GM18907 (cell line): ENCODE data around the gene KIAA1328.

Experiments used
- ATAC-seq: cut with Tn5 transposase; IDR thresholded peaks from one replicate; pipeline ENCODE4 v1.9.1; 2021; ENCODE audit warnings: mild to moderate bottlenecking, moderate library complexity; ENCODE audit not compliant: unreplicated experiment

Gene KIAA1328

GRCh38 chr18:36942264-36942663 lies 113.3 kb downstream of the KIAA1328 start:
- no peak for ATAC-seq

DNA sequence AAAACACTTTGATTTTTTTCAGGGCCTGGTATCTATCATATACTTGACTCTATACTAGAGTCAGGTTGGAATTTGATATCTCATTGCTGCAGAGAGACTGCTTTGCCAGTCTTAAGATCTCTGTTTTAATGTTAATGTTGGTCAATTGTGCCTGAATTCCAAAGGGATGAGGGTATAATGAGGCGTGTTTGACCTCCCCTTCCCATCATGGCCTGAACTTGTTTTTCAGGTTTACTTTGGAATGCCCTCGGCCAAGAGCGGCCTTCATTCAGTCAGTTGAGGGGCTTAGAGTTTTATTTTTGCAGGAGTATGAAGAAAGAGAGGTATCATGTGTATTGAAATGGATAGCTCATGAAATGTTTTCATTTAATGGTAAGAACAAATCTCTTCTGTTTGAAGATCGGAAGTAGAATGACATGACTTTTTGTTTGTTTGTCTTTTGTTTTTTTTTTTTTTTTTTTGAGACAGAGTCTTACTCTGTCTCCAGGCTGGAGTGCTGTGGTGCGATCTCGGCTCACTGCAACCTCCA lies 119.0 kb downstream of the KIAA1328 start:
- no peak for ATAC-seq

DNA sequence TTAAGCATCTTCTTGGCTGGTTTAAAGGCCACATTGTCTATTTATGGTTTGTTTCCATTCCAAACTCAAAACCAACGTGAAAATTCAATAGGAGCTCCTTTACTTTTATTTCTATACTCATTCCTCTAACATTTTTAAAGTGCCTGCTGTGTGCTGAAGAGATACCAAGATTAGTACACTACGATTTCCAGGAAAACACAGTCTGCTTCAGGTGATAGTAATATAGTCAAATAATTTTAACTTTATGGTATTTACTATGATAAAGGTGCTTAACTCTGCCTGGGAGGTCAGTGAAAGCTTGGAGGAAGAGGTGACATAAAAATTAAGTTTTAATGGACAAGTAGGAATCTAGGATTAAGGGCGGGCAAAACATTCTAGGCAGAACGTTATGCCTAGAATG lies 121.4 kb downstream of the KIAA1328 start:
- no peak for ATAC-seq

DNA sequence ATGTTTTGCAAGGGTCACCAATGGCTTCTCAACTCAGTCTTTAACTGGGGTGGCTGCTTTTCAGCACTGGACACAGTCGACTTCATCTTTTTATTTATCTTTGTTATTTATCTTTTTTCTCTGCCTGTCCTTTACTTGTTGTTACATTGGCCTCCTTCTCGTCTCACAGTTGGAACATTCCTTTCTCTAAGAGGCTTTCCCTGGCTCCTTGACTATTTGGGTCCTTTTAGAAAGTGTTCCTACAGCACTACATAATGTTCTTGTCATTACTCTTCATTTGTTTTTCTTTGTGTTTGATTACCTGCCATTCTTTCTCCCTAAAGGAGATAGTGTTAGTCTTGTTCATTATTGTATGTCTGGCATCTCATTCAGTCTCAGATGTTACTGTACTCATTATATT lies 122.0 kb downstream of the KIAA1328 start:
- ATAC-seq: no peak

- ATAC-seq: no peak
These were observed 124.1 kb downstream of the KIAA1328 start for GRCh38 chr18:36953047-36953446.

DNA sequence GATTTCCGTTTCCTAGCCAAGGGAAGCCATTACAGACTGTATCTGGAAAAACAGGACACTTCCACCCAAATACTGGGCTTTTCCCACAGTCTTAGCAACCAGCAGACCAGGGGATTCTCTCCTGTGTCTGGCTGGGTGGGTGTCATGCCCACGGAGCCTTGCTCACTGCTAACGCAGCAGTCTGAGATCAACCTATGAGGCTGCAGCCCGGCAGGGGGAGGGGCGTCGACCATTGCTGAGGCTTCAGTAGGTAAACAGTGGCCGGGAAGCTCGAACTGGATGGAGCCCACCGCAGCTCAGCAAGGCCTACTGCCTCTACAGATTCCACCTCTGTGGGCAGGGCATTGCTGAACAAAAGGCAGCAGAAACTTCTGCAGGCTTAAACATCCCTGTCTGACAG lies 131.1 kb downstream of the KIAA1328 start:
- ATAC-seq: no peak

GRCh38 chr18:36963464-36963863 lies 134.5 kb downstream of the KIAA1328 start:
- ATAC-seq: no peak

DNA sequence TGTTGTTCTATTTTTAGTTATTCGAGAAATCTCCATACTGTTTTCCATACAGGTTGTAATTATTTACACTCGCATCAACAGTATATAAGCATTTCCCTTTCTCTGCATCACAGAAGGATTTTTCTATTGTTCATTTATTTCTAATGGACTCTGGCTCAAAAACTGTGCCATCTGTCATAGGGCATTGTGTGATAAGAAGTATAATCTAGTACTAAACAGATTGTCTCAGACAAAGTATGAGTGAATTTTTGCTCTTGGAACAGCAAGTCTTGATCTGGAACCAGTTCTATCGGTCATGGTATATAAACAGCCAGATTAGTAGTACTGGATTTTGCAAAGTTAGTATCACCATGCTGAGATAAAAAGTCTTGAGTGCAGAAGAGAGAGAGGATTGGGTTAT lies 145.8 kb downstream of the KIAA1328 start:
- ATAC-seq: no peak

DNA sequence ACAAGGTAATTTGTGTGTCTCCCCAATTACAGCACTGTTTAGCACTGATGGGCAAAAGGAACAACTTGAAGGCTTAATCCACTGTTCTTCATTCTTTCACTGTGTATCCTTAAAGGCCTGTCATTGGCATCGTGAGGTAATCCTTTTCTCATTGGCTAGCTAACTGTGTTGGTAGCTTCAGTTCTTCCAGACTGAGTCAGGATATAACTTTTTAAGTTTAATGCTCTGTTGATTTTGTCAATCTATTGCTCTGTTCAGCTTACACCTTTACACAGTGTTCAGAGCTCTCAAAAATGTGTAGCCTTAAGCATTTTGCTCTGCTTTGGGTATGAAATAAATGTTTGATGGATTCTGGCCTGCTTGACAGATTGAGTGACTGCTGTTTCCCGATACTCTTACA lies 148.2 kb downstream of the KIAA1328 start:
- no peak for ATAC-seq

DNA sequence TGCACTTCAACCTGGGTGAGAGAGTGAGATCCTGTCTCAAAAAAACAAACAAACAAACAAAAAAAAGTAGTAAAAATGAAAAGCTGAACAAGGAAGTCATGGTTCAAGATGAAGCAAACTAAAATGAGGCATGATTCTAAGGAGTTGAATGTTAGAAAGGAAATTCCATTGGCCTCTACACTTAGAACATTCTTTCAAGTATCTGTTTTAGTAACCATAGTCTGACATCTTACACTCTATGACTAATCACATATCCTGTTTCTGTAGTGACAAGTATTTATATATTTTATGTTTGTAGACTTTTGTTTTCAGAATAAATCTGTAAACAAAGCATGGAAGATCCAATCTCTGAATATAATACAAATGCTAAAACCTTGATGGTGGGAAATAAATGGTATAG lies 164.1 kb downstream of the KIAA1328 start:
- peak; percentile 56 for ATAC-seq

DNA sequence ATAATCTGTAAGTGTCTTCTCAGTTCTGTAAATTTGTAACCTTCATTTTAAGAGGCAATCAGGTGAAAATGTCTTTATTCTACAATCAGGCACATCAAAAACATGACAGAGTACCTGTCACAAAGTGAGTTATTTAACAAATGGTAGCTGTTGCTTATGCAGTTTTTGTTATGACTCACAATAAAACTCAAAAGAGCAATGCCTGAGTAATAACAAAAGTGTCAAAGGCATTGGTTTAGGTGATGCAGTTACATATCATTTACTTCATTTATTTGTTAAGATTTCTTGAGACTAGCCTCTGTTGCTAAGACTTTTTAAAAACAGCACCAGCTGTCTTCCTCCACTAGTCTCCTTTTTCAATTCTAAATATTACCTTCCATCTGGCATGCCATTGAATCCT lies 177.8 kb downstream of the KIAA1328 start:
- peak; percentile 95 for ATAC-seq

- peak; percentile 55 for ATAC-seq
These were observed 183.5 kb downstream of the KIAA1328 start for GRCh38 chr18:37012452-37012851.

GRCh38 chr18:37019157-37019827 lies 190.4 kb downstream of the KIAA1328 start:
- no peak for ATAC-seq

GRCh38 chr18:37033419-37033818 lies 204.5 kb downstream of the KIAA1328 start:
- no peak for ATAC-seq

DNA sequence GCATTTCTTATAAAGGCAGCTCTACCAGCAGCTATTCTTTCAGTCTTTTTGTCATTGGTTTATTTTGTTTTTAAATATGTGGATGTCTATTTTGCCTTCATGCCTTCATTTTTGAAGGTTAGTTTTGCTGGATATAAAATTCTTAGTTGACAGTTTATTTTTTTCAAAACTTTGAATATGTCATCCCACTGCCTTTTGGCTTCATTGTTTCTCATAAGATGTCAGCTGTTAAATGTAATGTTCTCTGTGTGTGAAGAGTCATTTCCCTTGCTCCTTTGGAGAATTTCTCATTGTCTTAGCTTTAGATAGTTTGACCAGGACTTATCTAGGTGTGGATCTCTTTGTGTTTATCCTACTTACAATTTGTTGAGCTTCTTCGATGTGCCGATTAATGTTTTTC lies 213.5 kb downstream of the KIAA1328 start:
- no peak for ATAC-seq

- no peak for ATAC-seq
These were observed 226.3 kb downstream of the KIAA1328 start for GRCh38 chr18:37055137-37055802.

DNA sequence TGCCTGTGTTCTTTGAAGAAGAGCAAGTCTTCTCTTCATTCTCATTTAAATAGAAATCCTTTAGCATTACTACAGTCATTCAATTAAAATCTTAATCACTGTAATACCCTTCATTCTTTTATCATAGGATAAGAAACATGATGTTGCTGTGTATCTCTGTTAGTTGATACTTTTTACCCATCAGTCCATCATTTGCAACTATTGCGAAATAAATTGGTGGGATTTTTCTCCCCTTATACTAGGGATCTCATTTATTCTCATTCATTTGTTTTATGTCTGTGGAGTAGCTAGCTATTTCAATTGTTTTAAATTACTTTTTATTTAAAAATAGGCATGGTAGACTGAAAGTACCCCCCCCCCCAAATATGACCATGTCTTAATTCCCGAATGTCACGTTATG lies 235.3 kb downstream of the KIAA1328 start:
- ATAC-seq: no peak

DNA sequence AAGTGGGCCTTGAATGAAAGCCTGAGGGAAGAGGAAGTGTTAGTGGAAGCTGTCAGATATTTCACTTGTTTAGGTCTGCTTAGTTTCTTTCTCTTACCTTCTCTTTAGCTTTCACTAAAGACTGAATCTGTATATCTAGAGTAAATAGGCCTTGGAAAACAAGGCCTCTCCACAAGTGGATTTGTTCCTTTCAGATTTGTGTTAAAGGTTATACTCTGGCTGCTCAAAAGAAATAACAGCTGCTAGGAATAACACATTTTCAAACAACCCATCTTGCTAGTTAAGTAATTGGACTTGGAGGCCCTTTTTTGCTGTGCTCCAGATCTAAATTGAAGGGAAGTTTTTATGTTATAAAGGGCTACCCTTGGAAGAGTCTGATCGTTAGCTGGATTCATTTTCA lies 236.3 kb downstream of the KIAA1328 start:
- no peak for ATAC-seq

- no peak for ATAC-seq
These were observed 256.0 kb downstream of the KIAA1328 start for GRCh38 chr18:37084912-37085311.

DNA sequence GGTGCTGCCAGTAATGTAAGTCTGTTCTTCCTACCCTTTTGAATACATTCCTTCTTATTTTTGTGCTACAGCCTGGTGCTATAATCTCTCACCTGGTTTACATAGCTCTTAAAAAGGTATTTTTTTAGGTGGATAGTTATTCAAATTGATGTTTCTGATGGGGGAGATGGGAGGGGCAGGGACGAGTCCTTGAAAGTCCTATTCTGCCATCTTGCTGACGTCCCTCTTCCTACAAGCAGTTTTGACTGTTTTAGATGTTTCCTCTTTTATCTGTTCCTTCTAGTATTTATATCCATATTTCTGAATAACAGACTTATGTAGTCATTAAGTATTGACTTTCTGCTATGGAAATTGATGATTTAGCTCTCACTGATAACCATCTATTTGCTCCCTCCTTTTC lies 256.4 kb downstream of the KIAA1328 start:
- no peak for ATAC-seq

DNA sequence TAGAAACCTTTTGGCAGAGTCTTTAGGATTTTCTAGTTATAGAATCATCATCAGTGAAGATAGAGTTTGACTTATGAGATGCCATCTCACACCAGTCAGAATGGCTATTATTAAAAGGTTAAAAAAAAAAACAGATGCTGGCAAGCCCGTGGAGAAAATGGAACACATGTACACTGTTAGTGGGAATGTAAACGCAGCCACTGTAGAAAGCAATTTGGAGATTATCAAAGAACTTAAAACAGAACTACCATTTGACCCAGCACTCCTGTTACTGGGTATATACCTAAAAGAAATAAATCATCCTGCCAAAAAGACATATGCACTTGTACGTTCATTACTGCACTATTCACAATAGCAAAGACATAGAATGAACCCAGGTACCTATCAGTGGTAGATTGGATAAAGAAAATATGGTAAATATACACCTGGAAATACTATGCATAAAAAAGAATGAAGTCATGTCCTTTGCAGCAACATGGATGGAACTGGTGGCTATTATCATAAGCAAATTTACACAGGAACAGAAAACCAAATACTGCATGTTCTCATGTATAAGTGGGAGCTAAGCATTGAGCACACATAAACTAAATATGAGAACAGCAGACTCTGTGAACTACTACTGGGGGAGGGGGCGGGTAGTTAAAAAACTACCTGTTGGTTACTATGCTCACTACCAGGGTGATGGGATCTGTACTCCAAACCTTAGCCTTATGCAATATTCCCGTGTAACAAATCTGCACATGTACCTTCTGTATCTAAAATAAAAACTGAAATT lies 279.0 kb downstream of the KIAA1328 start:
- ATAC-seq: no peak

DNA sequence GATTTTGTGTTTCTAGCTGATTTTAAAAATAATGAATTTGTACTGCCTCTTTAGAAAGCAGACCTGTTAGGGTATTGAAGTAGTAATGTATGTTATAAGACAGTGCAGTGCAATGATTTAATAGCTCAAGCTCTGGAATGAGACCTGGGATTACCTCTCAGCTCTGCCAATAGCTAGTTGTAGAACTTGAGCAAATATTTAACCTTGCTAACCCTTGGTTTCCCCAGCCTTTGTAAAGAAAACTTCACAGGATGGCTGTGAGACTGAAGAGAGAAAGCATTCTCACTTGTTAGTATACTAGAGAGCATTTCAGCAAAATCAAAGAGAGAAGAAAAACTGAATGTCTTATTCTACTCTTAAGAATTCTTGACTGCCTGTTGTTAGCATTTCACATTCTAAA lies 293.9 kb downstream of the KIAA1328 start:
- ATAC-seq: no peak
